CD4-positive, alpha-beta memory T cell (primary cell): ENCODE results near the gene ASB9. TPM values are rescaled to one million over a fixed set of nuclear protein-coding genes. Genes with fewer than 3 reads are reported as not detected.

ENCODE experiments used
- CTCF ChIA-PET: fragments of 350-600 bp; sonication (Branson Sonifier 250); formaldehyde crosslinking; loops from one replicate; lab custom pipeline; 2021; ENCODE audit warnings: inconsistent platforms; ENCODE audit not compliant: partially characterized antibody; lab: Charles Lee
- POLR2A ChIA-PET: fragments of 350-600 bp; sonication (Branson Sonifier 250); formaldehyde crosslinking; loops from one replicate; lab custom pipeline; 2021; ENCODE audit not compliant: partially characterized antibody; lab: Charles Lee
- DNase-seq, 5 donors: peaks; one replicate each; pipeline versions ENCODE4 v3.0.0 to v3.0.0-alpha.2; 2020 to 2022; ENCODE audit warnings: mixed read lengths in 1 of 5
- H3K27ac ChIP-seq: one replicate; pipeline ENCODE4 v1.7.0; 2013; ENCODE audit warnings: low read depth, low read length
- H3K27me3 ChIP-seq: 2 replicates; pipeline ENCODE4 v1.7.0; 2013; ENCODE audit warnings: mild to moderate bottlenecking, low read length, moderate library complexity; ENCODE audit not compliant: insufficient read depth
- H3K36me3 ChIP-seq: 2 replicates; pipeline ENCODE4 v1.7.0; 2013; ENCODE audit warnings: mild to moderate bottlenecking, low read length, moderate library complexity; ENCODE audit not compliant: insufficient read depth
- H3K4me1 ChIP-seq: 2 replicates; pipeline ENCODE4 v1.7.0; 2013; ENCODE audit warnings: mild to moderate bottlenecking, low read length, moderate library complexity; ENCODE audit not compliant: insufficient read depth
- H3K4me3 ChIP-seq, 2 donors: one replicate each; pipeline ENCODE4 v1.7.0; 2013; ENCODE audit warnings: low read length in 2 of 2, mild to moderate bottlenecking in 1 of 2
- H3K9me3 ChIP-seq, 2 donors: one replicate each; pipeline ENCODE4 v1.7.0; 2013; ENCODE audit warnings: low read length in 2 of 2, control low read depth in 1 of 2; ENCODE audit not compliant: control insufficient read depth in 1 of 2
- H3K27ac Mint-ChIP-seq, 7 donors: one replicate each; pipeline ENCODE4 v1.8.0; 2020 to 2021; ENCODE audit warnings: mixed read lengths in 7 of 7, mild to moderate bottlenecking in 6 of 7, inconsistent platforms in 3 of 7, moderate library complexity in 3 of 7
- H3K27me3 Mint-ChIP-seq, 2 donors: one replicate each; pipeline ENCODE4 v1.8.0; 2020 to 2021; ENCODE audit warnings: mixed read lengths in 2 of 2
- H3K36me3 Mint-ChIP-seq, 2 donors: one replicate each; pipeline ENCODE4 v1.8.0; 2020 to 2021; ENCODE audit warnings: mixed read lengths in 2 of 2, inconsistent platforms in 1 of 2, mild to moderate bottlenecking in 1 of 2
- H3K4me1 Mint-ChIP-seq, 4 donors: one replicate each; pipeline ENCODE4 v1.8.0; 2020 to 2021; ENCODE audit warnings: mixed read lengths in 4 of 4, mild to moderate bottlenecking in 1 of 4
- H3K4me3 Mint-ChIP-seq, 8 donors: one replicate each; pipeline ENCODE4 v1.8.0; 2020 to 2021; ENCODE audit warnings: mixed read lengths in 8 of 8, mild to moderate bottlenecking in 7 of 8, moderate library complexity in 6 of 8, inconsistent platforms in 3 of 8
- H3K9me3 Mint-ChIP-seq, 8 donors: one replicate each; pipeline ENCODE4 v1.8.0; 2020 to 2021; ENCODE audit warnings: mixed read lengths in 8 of 8, mild to moderate bottlenecking in 5 of 8, inconsistent platforms in 3 of 8, moderate library complexity in 1 of 8
- intact Hi-C: fragments of 100-400 bp; cut with micrococcal nuclease; formaldehyde crosslinking; loops from one replicate; pipeline ENCODE4 v1.15.1; 2023
- polyA plus RNA-seq, 2 donors: library from polyadenylated mRNA; unstranded; fragments of 300-500 nt; fragmentation: Illumina TruSeq; gene quantifications; one replicate each; pipeline ENCODE4 v1.2.3, GENCODE V29; 2021
- total RNA-seq, 2 experiments: library from RNA; stranded (reverse); gene quantifications; one replicate each; pipeline ENCODE4 v1.2.3, GENCODE V29; 2021

Gene ASB9
- total and polyA plus RNA-seq, 4 experiments from 2014 or later = 0.73 TPM; not detected in 3

DNA sequence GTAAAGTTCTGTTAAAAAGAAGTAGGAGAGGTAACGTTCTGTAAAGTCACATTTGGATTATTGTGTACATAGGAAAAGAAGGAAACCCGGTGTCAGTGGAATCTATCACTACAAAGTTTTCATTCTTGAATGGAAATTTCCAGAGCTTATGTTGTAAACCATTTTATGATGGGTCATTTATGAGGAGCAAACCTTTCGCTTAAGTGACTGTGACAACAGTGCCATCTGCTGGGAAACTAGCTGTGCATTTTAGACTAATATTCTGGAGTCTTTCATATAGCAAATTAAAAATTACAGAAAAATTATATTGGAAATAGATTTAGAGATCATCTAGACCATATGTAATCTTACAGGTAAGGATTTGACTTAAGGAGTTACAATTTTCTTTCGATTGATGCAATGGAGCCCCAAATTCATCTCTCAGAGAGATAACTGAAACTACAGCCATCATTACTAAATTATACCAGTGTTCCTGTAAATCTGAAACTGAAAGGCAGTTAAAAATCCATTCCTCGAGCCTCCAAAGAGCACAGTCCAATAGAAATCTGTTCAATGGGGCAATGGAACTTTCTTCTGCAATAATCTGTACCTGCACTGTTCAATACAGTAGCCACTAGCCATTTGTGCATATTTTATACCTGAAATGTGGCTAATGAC is 26.9 kb downstream of the ASB9 start:
- H3K4me1 Mint-ChIP-seq = peaks cover 0 to 8% (median 2%) of the 10 kb centered on the region in 4 donors
- H3K36me3 ChIP-seq = no peaks in the 10 kb centered on the region
- no peaks in the 10 kb centered on the region for H3K9me3 ChIP-seq
- no peaks in the 10 kb centered on the region for H3K36me3 Mint-ChIP-seq
- POLR2A ChIA-PET = no interaction called here
- H3K9me3 Mint-ChIP-seq = peaks cover 0 to 2% (median 0%) of the 10 kb centered on the region in 8 donors
- no peak overlapping the region for H3K4me3 ChIP-seq
- intact Hi-C loops = loop anchor here (1.0 kb wide), 2 partner anchors 100 to 1204 kb away; no protein-coding TSS in a partner anchor
- H3K27ac Mint-ChIP-seq = no peak overlapping the region
- H3K4me3 Mint-ChIP-seq = no peak overlapping the region
- DNase-seq = peak in 4 of 5 donors; percentile 21 to 41 (median 34)
- no peaks in the 10 kb centered on the region for H3K4me1 ChIP-seq
- CTCF ChIA-PET = interaction anchor here (1.0 to 2.7 kb wide), 4 partner anchors 10 to 1204 kb away, joined by 5 to 10 read pairs (median 6); no protein-coding TSS in a partner anchor
- H3K27ac ChIP-seq = no peak overlapping the region
- H3K27me3 Mint-ChIP-seq = no peaks in the 10 kb centered on the region
- H3K27me3 ChIP-seq = no peaks in the 10 kb centered on the region

DNA sequence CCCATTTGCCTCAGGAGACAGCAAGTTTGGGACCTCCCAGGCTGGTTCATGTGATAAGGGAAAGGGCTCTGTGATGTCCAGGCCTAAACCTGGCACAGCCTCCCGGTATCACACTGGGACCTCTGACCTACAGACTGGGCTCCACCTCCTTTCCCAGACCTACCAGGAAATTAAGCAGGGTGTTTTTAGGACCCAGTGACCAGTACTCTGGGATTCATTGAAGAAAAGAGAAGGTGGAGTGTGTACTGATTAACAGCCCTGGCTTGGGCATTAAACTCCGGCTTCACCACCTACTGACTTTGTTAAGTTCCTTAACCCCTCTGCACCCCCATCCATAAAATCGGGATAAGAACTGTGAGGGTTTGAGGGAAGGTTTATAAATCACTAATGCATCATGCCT is 28.6 kb downstream of the ASB9 start:
- ChIA-PET CTCF (no interaction called here), POLR2A (no interaction called here)
- DNase-seq = no peak
- Mint-ChIP-seq H3K27me3 (no peaks in the 10 kb centered on the region), H3K36me3 (no peaks in the 10 kb centered on the region), H3K4me3 (no peak overlapping the region), H3K27ac (no peak overlapping the region), H3K9me3 (peaks cover 0 to 7% (median 0%) of the 10 kb centered on the region in 8 donors), H3K4me1 (no peaks in the 10 kb centered on the region)
- Histone ChIP-seq H3K27me3 (no peaks in the 10 kb centered on the region), H3K27ac (no peak overlapping the region), H3K4me1 (no peaks in the 10 kb centered on the region), H3K36me3 (no peaks in the 10 kb centered on the region), H3K9me3 (no peaks in the 10 kb centered on the region), H3K4me3 (no peak overlapping the region)
- intact Hi-C loops = no loop called here

DNA sequence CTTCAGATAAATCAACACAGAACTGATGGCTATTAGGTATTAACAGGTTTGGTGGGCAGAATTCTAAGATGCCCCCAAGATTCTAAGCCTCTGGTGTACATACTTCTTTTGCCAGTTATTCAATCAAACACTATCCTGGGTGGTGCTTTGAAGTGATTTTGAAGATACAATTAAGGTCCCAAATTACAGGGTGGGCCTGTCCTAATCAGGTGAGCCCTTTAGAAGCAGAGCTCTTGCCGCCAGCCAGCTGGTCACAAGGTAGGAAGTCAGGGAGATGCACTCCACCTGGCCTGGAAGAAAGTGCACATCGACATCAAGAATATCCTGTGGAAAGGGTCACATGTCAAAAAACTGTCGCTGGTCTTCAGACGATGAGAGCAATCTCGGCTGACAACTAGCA is 29.5 kb downstream of the ASB9 start:
- Mint-ChIP-seq H3K9me3 (peaks cover 0 to 7% (median 0%) of the 10 kb centered on the region in 8 donors), H3K27me3 (no peaks in the 10 kb centered on the region), H3K27ac (no peak overlapping the region), H3K36me3 (no peaks in the 10 kb centered on the region), H3K4me1 (no peaks in the 10 kb centered on the region), H3K4me3 (no peak overlapping the region)
- H3K27me3 ChIP-seq = no peaks in the 10 kb centered on the region
- DNase-seq = no peak
- no peaks in the 10 kb centered on the region for H3K9me3 ChIP-seq
- no peaks in the 10 kb centered on the region for H3K36me3 ChIP-seq
- CTCF ChIA-PET = no interaction called here
- no peak overlapping the region for H3K4me3 ChIP-seq
- H3K27ac ChIP-seq = no peak overlapping the region
- intact Hi-C loops = no loop called here
- H3K4me1 ChIP-seq = no peaks in the 10 kb centered on the region
- POLR2A ChIA-PET = no interaction called here

DNA sequence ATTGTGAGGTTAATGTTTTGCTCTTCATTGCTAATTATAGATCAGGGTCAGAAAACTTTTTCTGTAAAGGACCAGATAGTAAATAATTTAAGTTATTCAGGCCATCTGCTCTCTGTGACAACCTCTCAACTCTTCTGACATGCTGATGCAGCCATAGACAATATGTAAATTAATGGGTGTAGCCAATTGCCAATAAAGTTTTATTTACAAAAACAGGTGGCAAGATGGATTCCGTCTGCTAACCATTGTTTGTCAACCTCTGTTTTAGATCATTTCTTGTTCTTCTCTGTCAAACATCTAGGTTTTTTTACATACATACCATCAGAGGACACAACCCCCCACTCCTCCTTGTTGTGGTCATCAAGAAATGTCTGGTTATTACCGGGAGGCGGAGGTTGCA is 33.7 kb downstream of the ASB9 start:
- Histone ChIP-seq H3K4me1 (no peaks in the 10 kb centered on the region), H3K27me3 (no peaks in the 10 kb centered on the region), H3K4me3 (no peak overlapping the region), H3K36me3 (no peaks in the 10 kb centered on the region), H3K27ac (no peak overlapping the region), H3K9me3 (no peaks in the 10 kb centered on the region)
- no peaks in the 10 kb centered on the region for H3K27me3 Mint-ChIP-seq
- no peak overlapping the region for H3K4me3 Mint-ChIP-seq
- intact Hi-C loops = no loop called here
- POLR2A ChIA-PET = no interaction called here
- no peaks in the 10 kb centered on the region for H3K36me3 Mint-ChIP-seq
- no peak for DNase-seq
- CTCF ChIA-PET = no interaction called here
- no peak overlapping the region for H3K27ac Mint-ChIP-seq
- no peaks in the 10 kb centered on the region for H3K4me1 Mint-ChIP-seq
- H3K9me3 Mint-ChIP-seq = peaks cover 0 to 7% (median 0%) of the 10 kb centered on the region in 8 donors

DNA sequence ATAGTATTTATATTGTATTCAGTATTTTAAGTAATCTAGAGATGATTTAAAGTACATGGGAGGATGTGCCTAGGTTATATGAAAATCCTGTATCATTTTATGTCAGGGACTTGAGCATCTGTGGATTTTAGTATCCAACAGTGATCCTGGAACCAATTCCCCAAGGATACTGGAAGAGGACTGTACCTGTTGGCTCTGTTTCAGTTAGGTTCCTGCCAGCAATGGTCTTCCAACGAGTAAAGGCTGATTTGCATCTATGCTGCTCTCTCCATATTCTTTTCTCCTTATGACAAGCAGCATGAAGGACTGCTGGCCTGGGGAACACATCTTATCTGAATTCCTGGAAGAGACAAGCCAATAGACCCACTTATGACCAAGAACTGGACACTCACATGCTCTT is 34.9 kb downstream of the ASB9 start:
- Histone ChIP-seq H3K27ac (no peak overlapping the region), H3K36me3 (no peaks in the 10 kb centered on the region), H3K4me1 (no peaks in the 10 kb centered on the region), H3K9me3 (no peaks in the 10 kb centered on the region), H3K4me3 (no peak overlapping the region), H3K27me3 (no peaks in the 10 kb centered on the region)
- DNase-seq = no peak
- H3K36me3 Mint-ChIP-seq = no peaks in the 10 kb centered on the region
- peaks cover 0 to 5% (median 0%) of the 10 kb centered on the region in 8 donors for H3K9me3 Mint-ChIP-seq
- H3K27ac Mint-ChIP-seq = no peak overlapping the region
- H3K27me3 Mint-ChIP-seq = no peaks in the 10 kb centered on the region
- ChIA-PET CTCF (no interaction called here), POLR2A (no interaction called here)
- no peak overlapping the region for H3K4me3 Mint-ChIP-seq
- H3K4me1 Mint-ChIP-seq = no peaks in the 10 kb centered on the region
- intact Hi-C loops = no loop called here

DNA sequence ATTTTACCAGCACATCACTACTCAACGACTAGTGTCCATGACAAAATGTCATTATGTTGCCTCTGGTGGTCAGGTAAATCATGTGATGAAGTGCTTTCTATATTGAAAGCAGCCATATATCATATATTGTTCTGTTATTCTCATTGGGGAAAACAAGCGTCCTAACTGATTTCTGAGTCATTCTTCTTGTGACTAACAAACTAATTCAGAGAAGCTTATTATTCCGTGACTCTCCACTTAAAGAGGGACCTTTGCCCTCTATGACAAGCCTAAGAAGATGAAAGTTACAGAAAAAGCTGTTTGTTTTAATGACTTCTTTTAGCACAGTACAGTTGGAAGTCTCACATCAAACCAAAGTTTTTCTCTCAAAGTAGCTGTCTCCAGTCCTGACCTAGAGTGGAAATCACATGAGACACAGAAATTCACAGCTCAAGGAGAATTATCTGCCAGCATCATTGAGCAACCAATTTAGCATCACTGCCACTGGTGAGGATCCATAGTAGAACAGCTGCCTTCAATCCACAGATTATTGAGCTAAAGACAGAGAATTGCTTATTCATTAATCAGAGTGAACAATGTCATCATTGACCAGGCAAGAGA is 36.4 kb downstream of the ASB9 start:
- no peak overlapping the region for H3K4me3 Mint-ChIP-seq

DNA sequence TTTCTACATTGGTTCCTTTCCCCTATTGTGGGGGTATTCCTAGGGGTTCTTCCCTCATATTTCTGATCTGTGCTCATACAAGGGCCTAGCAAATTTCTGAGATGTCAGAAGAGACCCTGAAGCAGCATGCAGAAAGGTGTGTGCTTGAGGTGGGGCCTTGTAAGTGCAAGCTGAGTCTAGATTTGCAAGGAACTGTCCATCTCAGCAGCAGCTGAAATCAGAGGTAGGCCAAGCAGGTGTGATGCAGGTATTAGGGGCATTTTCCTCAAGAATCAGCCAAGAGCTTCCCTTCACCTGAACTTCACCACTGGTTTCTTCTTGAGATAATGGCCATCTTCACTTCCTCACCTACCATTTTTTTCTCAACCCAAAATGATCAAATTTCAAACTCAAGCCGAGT is 45.1 kb downstream of the ASB9 start:
- intact Hi-C loops = no loop called here
- no peaks in the 10 kb centered on the region for H3K36me3 Mint-ChIP-seq
- H3K9me3 Mint-ChIP-seq = no peaks in the 10 kb centered on the region
- H3K27me3 ChIP-seq = no peaks in the 10 kb centered on the region
- POLR2A ChIA-PET = no interaction called here
- no peaks in the 10 kb centered on the region for H3K4me1 ChIP-seq
- no peaks in the 10 kb centered on the region for H3K36me3 ChIP-seq
- no peak overlapping the region for H3K27ac Mint-ChIP-seq
- CTCF ChIA-PET = no interaction called here
- H3K4me1 Mint-ChIP-seq = peaks cover 1 to 6% (median 2%) of the 10 kb centered on the region in 4 donors
- no peaks in the 10 kb centered on the region for H3K27me3 Mint-ChIP-seq
- no peak overlapping the region for H3K4me3 ChIP-seq
- H3K27ac ChIP-seq = no peak overlapping the region
- no peak overlapping the region for H3K4me3 Mint-ChIP-seq
- DNase-seq = no peak
- H3K9me3 ChIP-seq = no peaks in the 10 kb centered on the region

More for the DNA sequence above, 36.4 kb downstream of the ASB9 start:
- H3K4me1 Mint-ChIP-seq = no peaks in the 10 kb centered on the region
- H3K27ac ChIP-seq = no peak overlapping the region
- no peaks in the 10 kb centered on the region for H3K27me3 Mint-ChIP-seq
- H3K9me3 ChIP-seq = no peaks in the 10 kb centered on the region
- H3K36me3 Mint-ChIP-seq = no peaks in the 10 kb centered on the region
- no peak overlapping the region for H3K4me3 ChIP-seq
- H3K36me3 ChIP-seq = no peaks in the 10 kb centered on the region
- no peak overlapping the region for H3K27ac Mint-ChIP-seq
- no peaks in the 10 kb centered on the region for H3K27me3 ChIP-seq
- DNase-seq = no peak
- CTCF ChIA-PET = interaction anchor here (2.2 kb wide), 1 partner anchor 9 kb away, joined by 10 read pairs; no protein-coding TSS in a partner anchor
- intact Hi-C loops = no loop called here
- peaks cover 0 to 5% (median 0%) of the 10 kb centered on the region in 8 donors for H3K9me3 Mint-ChIP-seq
- POLR2A ChIA-PET = no interaction called here
- H3K4me1 ChIP-seq = no peaks in the 10 kb centered on the region
